ENCODE results near the gene TMCC1.

- TF ChIP-seq GATA2 (IDR thresholded peaks at IDR 0.05; ENCODE audit: low read depth, low read length) = no peak
- no peak for TF ChIP-seq GATA3 (IDR thresholded peaks at IDR 0.05; ENCODE audit: low read depth, low read length)
These were observed 44.8 kb upstream of the TMCC1 start for GRCh38 chr3:129938140-129938930.

Measured in SH-SY5Y (cell line).